Effector memory CD4-positive, alpha-beta T cell (primary cell): ENCODE results near the gene EPS8L2.

Experiments
- DNase-seq, 3 donors: peaks; one replicate each; pipeline ENCODE4 v3.0.0-alpha.2; 2020
- H3K27ac ChIP-seq: 2 replicates; pipeline ENCODE4 v1.7.0; 2013; ENCODE audit warnings: mild to moderate bottlenecking, low read length, moderate library complexity; ENCODE audit not compliant: insufficient read depth, poor library complexity, severe bottlenecking
- H3K27me3 ChIP-seq: replicated peaks from 2 replicates; pipeline ENCODE4 v1.7.0; 2013; ENCODE audit warnings: mild to moderate bottlenecking, low read length; ENCODE audit not compliant: insufficient read depth, control insufficient read depth, poor library complexity, severe bottlenecking
- H3K36me3 ChIP-seq: 2 replicates; pipeline ENCODE4 v1.7.0; 2013; ENCODE audit warnings: mild to moderate bottlenecking, low read length, moderate library complexity; ENCODE audit not compliant: control insufficient read depth, insufficient read depth
- H3K4me1 ChIP-seq: 2 replicates; pipeline ENCODE4 v1.7.0; 2013; ENCODE audit warnings: low read length, mild to moderate bottlenecking; ENCODE audit not compliant: control insufficient read depth, insufficient read depth, poor library complexity, severe bottlenecking
- H3K4me3 ChIP-seq: 2 replicates; pipeline ENCODE4 v1.7.0; 2013; ENCODE audit warnings: low read length, low read depth, mild to moderate bottlenecking; ENCODE audit not compliant: insufficient read depth, poor library complexity, severe bottlenecking
- H3K9me3 ChIP-seq: 2 replicates; pipeline ENCODE4 v1.7.0; 2013; ENCODE audit warnings: mild to moderate bottlenecking, low read length, moderate library complexity; ENCODE audit not compliant: control insufficient read depth

Gene EPS8L2

DNA sequence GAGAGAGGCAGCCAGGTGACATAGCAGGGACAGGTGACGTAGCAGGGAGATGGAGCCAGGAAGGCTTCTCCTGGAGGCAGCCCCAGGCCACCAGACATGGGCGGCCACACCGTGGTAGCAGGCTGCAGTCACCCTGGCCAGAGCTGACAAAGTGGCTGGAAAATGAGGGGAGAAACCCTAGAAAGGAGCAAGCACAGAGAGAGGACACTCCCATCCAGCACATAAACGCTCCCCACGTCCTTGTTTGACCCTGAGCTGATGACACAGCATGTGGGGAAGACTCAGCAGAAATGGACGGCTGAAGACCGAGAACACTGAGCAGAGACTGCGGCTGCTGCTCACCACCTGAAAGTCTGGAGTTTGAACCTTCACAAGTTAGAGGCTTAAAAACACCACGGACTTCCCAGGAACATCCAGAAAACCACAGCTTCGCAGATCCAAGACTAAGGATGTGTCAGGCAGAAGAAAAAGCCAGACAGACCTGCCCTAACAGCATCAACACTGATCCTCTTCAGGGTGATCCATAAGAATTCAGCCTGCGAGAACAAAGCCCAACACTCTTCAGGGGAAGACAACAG lies 40.2 kb upstream of the EPS8L2 start:
- H3K4me1 ChIP-seq: no peaks in the 10 kb centered on the region
- H3K36me3 ChIP-seq: peaks cover 3% of the 10 kb centered on the region
- no peak overlapping the region for H3K27ac ChIP-seq
- no peak overlapping the region for H3K4me3 ChIP-seq
- DNase-seq: no peak
- no peaks in the 10 kb centered on the region for H3K27me3 ChIP-seq
- H3K9me3 ChIP-seq: no peaks in the 10 kb centered on the region

DNA sequence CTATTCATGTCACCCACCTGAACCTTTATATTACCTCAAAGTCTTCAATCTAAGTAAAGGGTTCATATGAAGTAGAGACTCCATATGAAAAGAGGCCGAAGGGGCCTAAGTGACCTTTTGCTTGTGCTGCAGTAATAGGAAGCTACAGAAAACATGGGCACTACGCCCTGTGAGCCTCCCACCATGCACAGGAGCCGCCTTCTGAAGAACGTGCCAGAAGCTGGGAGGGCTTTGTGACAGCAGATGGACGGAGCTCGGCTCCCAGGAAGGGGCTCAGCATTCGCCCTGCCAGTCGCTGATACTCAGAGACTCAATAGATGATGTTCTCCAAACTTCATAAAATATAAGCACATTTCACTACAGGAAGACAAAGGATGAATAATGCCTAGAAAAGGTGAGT lies 32.2 kb upstream of the EPS8L2 start:
- no peak overlapping the region for H3K4me3 ChIP-seq
- no peaks in the 10 kb centered on the region for H3K27me3 ChIP-seq
- H3K27ac ChIP-seq: no peak overlapping the region
- no peak for DNase-seq
- peaks cover 27% of the 10 kb centered on the region for H3K36me3 ChIP-seq
- no peaks in the 10 kb centered on the region for H3K4me1 ChIP-seq
- no peaks in the 10 kb centered on the region for H3K9me3 ChIP-seq

- H3K27ac ChIP-seq: no peak overlapping the region
- H3K36me3 ChIP-seq: peaks cover 27% of the 10 kb centered on the region
- no peaks in the 10 kb centered on the region for H3K27me3 ChIP-seq
- H3K4me3 ChIP-seq: no peak overlapping the region
- no peak for DNase-seq
- H3K9me3 ChIP-seq: no peaks in the 10 kb centered on the region
- H3K4me1 ChIP-seq: no peaks in the 10 kb centered on the region
These were observed 31.6 kb upstream of the EPS8L2 start for GRCh38 chr11:674406-674805.

DNA sequence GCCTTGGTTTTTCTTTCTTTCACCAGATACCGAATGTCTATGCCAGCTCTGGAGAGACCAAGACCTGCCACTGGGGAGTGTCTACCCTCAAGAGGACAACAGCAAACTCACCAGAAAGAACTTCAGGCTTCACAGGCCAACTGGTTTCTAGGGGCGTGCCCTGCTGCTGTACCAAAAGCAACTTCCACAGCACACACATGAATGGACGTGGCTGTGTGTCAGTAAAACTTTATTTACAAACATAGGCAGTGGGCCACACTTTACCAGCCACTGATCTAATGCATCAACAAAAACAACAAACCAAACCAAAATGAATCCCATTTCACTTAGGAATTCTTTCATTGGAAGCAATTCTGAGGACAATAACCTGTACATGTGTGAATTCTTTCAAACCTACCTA lies 27.7 kb upstream of the EPS8L2 start:
- H3K36me3 ChIP-seq: peaks cover 38% of the 10 kb centered on the region
- H3K4me1 ChIP-seq: no peaks in the 10 kb centered on the region
- H3K4me3 ChIP-seq: no peak overlapping the region
- H3K9me3 ChIP-seq: no peaks in the 10 kb centered on the region
- no peak for DNase-seq
- no peaks in the 10 kb centered on the region for H3K27me3 ChIP-seq
- H3K27ac ChIP-seq: no peak overlapping the region

DNA sequence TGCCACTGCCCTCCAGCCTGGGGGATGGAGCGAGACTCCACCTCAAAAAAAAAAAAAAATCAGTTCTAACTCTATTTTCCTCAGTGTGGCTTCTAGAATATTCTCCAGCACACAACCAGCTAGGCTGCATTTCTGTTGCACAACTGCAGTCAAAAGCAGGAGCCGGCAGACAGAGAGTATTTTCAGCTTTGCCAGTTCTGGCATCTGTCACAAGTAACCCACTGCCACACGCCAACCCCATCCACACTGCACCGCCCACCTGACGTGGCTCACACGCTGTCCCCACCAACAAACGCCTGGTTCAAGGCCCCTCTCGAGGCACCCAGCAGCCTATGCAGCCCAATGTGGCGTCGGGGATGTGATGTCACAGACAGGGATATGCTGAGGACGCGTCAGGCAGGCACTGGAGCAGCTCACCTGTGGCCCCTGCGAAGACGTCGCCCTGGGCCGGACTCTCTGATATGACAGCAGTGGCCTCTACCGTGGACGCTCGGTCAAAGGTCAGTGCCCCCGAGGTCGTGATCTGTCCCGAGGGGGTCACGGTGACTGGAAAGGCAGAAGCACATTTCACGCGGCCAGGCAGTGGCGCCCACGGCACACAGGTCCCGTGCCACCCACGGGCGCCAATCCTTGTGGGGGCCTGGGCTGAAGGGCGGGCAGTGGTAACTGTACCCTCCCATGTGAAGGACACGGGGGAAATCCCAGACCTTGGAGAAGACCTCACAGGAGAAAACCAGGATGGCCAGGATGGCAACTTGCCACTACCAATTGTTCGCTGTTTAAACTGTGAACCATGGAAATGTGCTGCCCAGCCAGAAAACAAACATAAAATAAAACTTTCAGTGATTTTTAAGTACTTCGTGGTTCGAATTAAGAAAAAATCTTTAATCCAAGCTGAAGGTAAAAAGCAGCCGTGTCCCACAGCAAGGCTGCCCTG lies 26.5 kb upstream of the EPS8L2 start:
- Histone ChIP-seq H3K27me3 (no peaks in the 10 kb centered on the region), H3K4me1 (no peaks in the 10 kb centered on the region), H3K27ac (no peak overlapping the region), H3K4me3 (no peak overlapping the region), H3K9me3 (no peaks in the 10 kb centered on the region), H3K36me3 (peaks cover 38% of the 10 kb centered on the region)
- DNase-seq: no peak

- no peaks in the 10 kb centered on the region for H3K9me3 ChIP-seq
- no peak overlapping the region for H3K27ac ChIP-seq
- no peak overlapping the region for H3K4me3 ChIP-seq
- H3K36me3 ChIP-seq: peaks cover 39% of the 10 kb centered on the region
- H3K27me3 ChIP-seq: no peaks in the 10 kb centered on the region
- no peak for DNase-seq
- no peaks in the 10 kb centered on the region for H3K4me1 ChIP-seq
These were observed 25.6 kb upstream of the EPS8L2 start for GRCh38 chr11:680476-680875.

DNA sequence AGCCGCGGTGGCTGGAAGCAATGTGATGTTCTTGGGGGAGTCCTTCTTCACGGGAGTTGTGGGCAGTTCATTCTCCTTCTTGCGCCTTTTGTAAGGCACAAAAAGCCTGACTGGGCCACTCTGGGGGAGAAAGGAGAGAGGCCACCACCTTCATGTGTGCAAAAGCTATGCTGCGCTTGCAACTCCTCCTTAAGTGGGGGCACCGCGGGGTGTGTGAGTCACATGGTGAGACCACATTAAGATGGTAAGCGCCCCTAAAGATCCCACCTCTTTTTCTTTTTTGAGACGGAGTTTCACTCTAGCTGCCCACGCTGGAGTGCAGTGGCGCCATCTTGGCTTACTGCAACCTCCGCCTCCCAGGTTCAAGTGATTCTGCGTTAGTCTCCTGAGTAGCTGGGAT lies 25.1 kb upstream of the EPS8L2 start:
- Histone ChIP-seq H3K27ac (no peak overlapping the region), H3K36me3 (peaks cover 39% of the 10 kb centered on the region), H3K27me3 (no peaks in the 10 kb centered on the region), H3K4me3 (no peak overlapping the region), H3K4me1 (no peaks in the 10 kb centered on the region), H3K9me3 (no peaks in the 10 kb centered on the region)
- DNase-seq: no peak

DNA sequence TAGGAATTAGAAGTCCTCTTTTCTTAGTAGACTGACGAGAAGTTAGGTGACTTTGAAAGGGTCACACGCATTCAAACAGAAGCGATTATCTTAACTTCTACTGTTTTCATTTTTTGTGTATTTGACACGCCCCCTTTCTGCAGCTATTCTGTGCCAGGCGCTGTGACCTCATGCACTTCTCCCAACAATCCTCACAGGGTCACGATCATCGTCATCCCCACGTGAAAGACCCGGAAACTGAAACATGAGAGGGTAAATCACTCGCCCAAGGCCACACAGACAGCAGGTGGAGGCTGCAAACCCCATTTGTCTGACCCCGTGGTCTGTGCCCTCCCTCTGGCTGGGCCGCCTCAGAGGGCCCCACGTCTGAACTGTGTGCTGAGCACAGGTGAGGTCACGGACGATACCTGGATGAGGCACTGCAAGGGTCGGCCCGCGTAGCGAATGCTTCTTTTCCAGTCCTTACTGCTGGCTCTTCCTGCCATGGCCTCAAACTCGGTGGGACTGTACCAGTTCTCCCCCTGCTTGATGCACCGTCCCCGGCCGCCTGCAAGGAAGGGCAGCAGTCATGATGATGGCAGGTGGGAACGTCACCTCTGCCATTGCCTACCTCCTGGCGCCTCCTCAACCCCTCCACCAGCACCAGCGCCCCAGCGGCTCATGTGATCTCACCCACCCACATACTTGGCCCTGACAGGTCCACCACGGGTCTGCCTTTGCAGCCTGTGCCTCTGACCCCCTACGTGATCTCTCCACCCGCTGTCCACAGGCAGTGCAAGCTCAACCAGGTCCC lies 19.4 kb upstream of the EPS8L2 start:
- no peak overlapping the region for H3K4me3 ChIP-seq
- H3K4me1 ChIP-seq: peaks cover 9% of the 10 kb centered on the region
- no peaks in the 10 kb centered on the region for H3K9me3 ChIP-seq
- no peak for DNase-seq
- H3K27ac ChIP-seq: no peak overlapping the region
- peaks cover 54% of the 10 kb centered on the region for H3K36me3 ChIP-seq
- no peaks in the 10 kb centered on the region for H3K27me3 ChIP-seq

GRCh38 chr11:687751-688150 lies 18.3 kb upstream of the EPS8L2 start:
- Histone ChIP-seq H3K9me3 (no peaks in the 10 kb centered on the region), H3K27ac (no peak overlapping the region), H3K27me3 (no peaks in the 10 kb centered on the region), H3K36me3 (peaks cover 43% of the 10 kb centered on the region), H3K4me3 (no peak overlapping the region), H3K4me1 (peaks cover 18% of the 10 kb centered on the region)
- DNase-seq: no peak

DNA sequence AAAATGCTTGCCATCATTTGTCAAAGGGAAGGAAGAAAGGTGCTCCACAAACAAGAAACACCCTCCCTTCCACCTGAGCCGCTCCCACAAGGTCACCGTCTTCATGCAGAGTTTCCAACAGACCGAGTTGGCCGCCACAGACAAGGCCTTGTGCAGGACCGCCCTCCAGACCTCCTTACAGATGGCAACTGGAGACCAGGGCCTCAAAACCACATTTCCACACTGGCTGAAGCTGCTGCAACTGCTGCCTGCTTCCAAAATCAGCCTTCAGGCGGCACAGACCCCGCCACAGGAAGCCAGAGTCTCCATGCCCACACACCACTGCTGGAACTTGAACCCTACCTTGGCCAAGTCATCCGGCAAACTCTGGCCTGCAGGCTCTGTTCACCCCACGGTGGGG lies 17.4 kb upstream of the EPS8L2 start:
- Histone ChIP-seq H3K36me3 (peaks cover 35% of the 10 kb centered on the region), H3K4me3 (no peak overlapping the region), H3K27ac (no peak overlapping the region), H3K27me3 (no peaks in the 10 kb centered on the region), H3K9me3 (no peaks in the 10 kb centered on the region), H3K4me1 (peaks cover 25% of the 10 kb centered on the region)
- DNase-seq: no peak
